ENCODE measurements around the gene SH3BP1.
"Not testable (repeated sequence)": the region's sequence is repeated elsewhere in the genome, so short reads cannot be mapped to it uniquely, and the experiment has no call there.

SH3BP1 gene

GRCh38 chr22:37690407-37690806, 50.9 kb downstream of the SH3BP1 start:
- TF ChIP-seq EZH2phosphoT487 (conservative IDR thresholded peaks at IDR 0.05; ENCODE audit: low read length), result no peak
- no peak for TF ChIP-seq CTCF (IDR thresholded peaks at IDR 0.05; ENCODE audit: insufficient read depth, low read length, poor library complexity, severe bottlenecking)
- Histone ChIP-seq H3K4me3 (ENCODE audit: insufficient read depth, low read length, poor library complexity, severe bottlenecking) (no peak overlapping the region), H3K36me3 (ENCODE audit: low read length) (0 out of 2 replicates have a peak, but pooled peaks cover 3% of the 10 kb centered on the region)

GRCh38 chr22:37690901-37691504, 51.5 kb downstream of the SH3BP1 start:
- 0 out of 2 replicates have a peak, but pooled peaks cover 3% of the 10 kb centered on the region for H3K36me3 ChIP-seq (ENCODE audit: low read length)
- H3K79me2 ChIP-seq (ENCODE audit: insufficient read depth, low read length), result peaks cover 18% of the 10 kb centered on the region
- TF ChIP-seq EZH2phosphoT487 (conservative IDR thresholded peaks at IDR 0.05; ENCODE audit: low read length) (no peak), CTCF (IDR thresholded peaks at IDR 0.05; ENCODE audit: insufficient read depth, low read length, poor library complexity, severe bottlenecking) (no peak)
- no peaks in the 10 kb centered on the region for H3K9me2 ChIP-seq (replicated peaks; ENCODE audit: insufficient read depth, low read length)
- no peaks in the 10 kb centered on the region for H4K20me1 ChIP-seq (ENCODE audit: low read depth, low read length)
- no peak overlapping the region for H3K9ac ChIP-seq (ENCODE audit: low read length)
- no peaks in the 10 kb centered on the region for H3K9me3 ChIP-seq (ENCODE audit: insufficient read depth, low read length)
- no peaks in the 10 kb centered on the region for H3F3A ChIP-seq (ENCODE audit: insufficient read depth)
- H3K4me2 ChIP-seq (ENCODE audit: low read depth, low read length, poor library complexity, severe bottlenecking), result no peak overlapping the region
- no peak overlapping the region for H3K27ac ChIP-seq (ENCODE audit: low read depth, low read length)
- no peak overlapping the region for H2AFZ ChIP-seq (ENCODE audit: low read depth, low read length, severe bottlenecking)
- H3K27me3 ChIP-seq (ENCODE audit: low read length), result no peaks in the 10 kb centered on the region
- no peak overlapping the region for H3K4me3 ChIP-seq (ENCODE audit: insufficient read depth, low read length, poor library complexity, severe bottlenecking)

More at GRCh38 chr22:37690407-37690806, 50.9 kb downstream of the SH3BP1 start:
- H3K9ac ChIP-seq (ENCODE audit: low read length), result no peak overlapping the region
- no peak overlapping the region for H2AFZ ChIP-seq (ENCODE audit: low read depth, low read length, severe bottlenecking)
- H4K20me1 ChIP-seq (ENCODE audit: low read depth, low read length), result no peaks in the 10 kb centered on the region
- no peak overlapping the region for H3K4me2 ChIP-seq (ENCODE audit: low read depth, low read length, poor library complexity, severe bottlenecking)
- peaks cover 1% of the 10 kb centered on the region for H3F3A ChIP-seq (ENCODE audit: insufficient read depth)
- H3K27ac ChIP-seq (ENCODE audit: low read depth, low read length), result no peak overlapping the region
- H3K9me3 ChIP-seq (ENCODE audit: insufficient read depth, low read length), result no peaks in the 10 kb centered on the region
- H3K27me3 ChIP-seq (ENCODE audit: low read length), result no peaks in the 10 kb centered on the region
- H3K9me2 ChIP-seq (replicated peaks; ENCODE audit: insufficient read depth, low read length), result no peaks in the 10 kb centered on the region
- peaks cover 18% of the 10 kb centered on the region for H3K79me2 ChIP-seq (ENCODE audit: insufficient read depth, low read length)

- no peak overlapping the region for H3K9ac ChIP-seq (ENCODE audit: low read length)
- TF ChIP-seq EZH2phosphoT487 (conservative IDR thresholded peaks at IDR 0.05; ENCODE audit: low read length), result no peak
- TF ChIP-seq CTCF (IDR thresholded peaks at IDR 0.05; ENCODE audit: insufficient read depth, low read length, poor library complexity, severe bottlenecking), result no peak
- H3K4me2 ChIP-seq (ENCODE audit: low read depth, low read length, poor library complexity, severe bottlenecking), result no peak overlapping the region
- no peaks in the 10 kb centered on the region for H3K9me3 ChIP-seq (ENCODE audit: insufficient read depth, low read length)
- peak overlapping the region; percentile 15 for H3K27ac ChIP-seq (ENCODE audit: low read depth, low read length)
- no peak overlapping the region for H2AFZ ChIP-seq (ENCODE audit: low read depth, low read length, severe bottlenecking)
- no peaks in the 10 kb centered on the region for H4K20me1 ChIP-seq (ENCODE audit: low read depth, low read length)
- H3K4me3 ChIP-seq (ENCODE audit: insufficient read depth, low read length, poor library complexity, severe bottlenecking), result no peak overlapping the region
- 0 out of 2 replicates have a peak, but pooled peaks cover 3% of the 10 kb centered on the region for H3K36me3 ChIP-seq (ENCODE audit: low read length)
- no peaks in the 10 kb centered on the region for H3K27me3 ChIP-seq (ENCODE audit: low read length)
- no peaks in the 10 kb centered on the region for H3K9me2 ChIP-seq (replicated peaks; ENCODE audit: insufficient read depth, low read length)
- no peaks in the 10 kb centered on the region for H3F3A ChIP-seq (ENCODE audit: insufficient read depth)
- H3K79me2 ChIP-seq (ENCODE audit: insufficient read depth, low read length), result peaks cover 6% of the 10 kb centered on the region; the same call in 1 of the 2 replicates
Measured at GRCh38 chr22:37692627-37693285, 53.3 kb downstream of the SH3BP1 start.

- not testable (repeated sequence) for H3K4me3 ChIP-seq (ENCODE audit: insufficient read depth, low read length, poor library complexity, severe bottlenecking); H3K79me2 ChIP-seq (ENCODE audit: insufficient read depth, low read length); H3K4me2 ChIP-seq (ENCODE audit: low read depth, low read length, poor library complexity, severe bottlenecking); H4K20me1 ChIP-seq (ENCODE audit: low read depth, low read length); H3F3A ChIP-seq (ENCODE audit: insufficient read depth); H3K9me2 ChIP-seq (replicated peaks; ENCODE audit: insufficient read depth, low read length); H3K9me3 ChIP-seq (ENCODE audit: insufficient read depth, low read length); H3K36me3 ChIP-seq (ENCODE audit: low read length); H3K9ac ChIP-seq (ENCODE audit: low read length); H2AFZ ChIP-seq (ENCODE audit: low read depth, low read length, severe bottlenecking); H3K27ac ChIP-seq (ENCODE audit: low read depth, low read length); H3K27me3 ChIP-seq (ENCODE audit: low read length)
Measured at GRCh38 chr22:37694131-37694530, 54.7 kb downstream of the SH3BP1 start.

- H3F3A ChIP-seq (ENCODE audit: insufficient read depth); H3K36me3 ChIP-seq (ENCODE audit: low read length); H3K9me3 ChIP-seq (ENCODE audit: insufficient read depth, low read length); H4K20me1 ChIP-seq (ENCODE audit: low read depth, low read length); H3K27me3 ChIP-seq (ENCODE audit: low read length); H3K9me2 ChIP-seq (replicated peaks; ENCODE audit: insufficient read depth, low read length); H3K79me2 ChIP-seq (ENCODE audit: insufficient read depth, low read length); H3K4me3 ChIP-seq (ENCODE audit: insufficient read depth, low read length, poor library complexity, severe bottlenecking); H3K27ac ChIP-seq (ENCODE audit: low read depth, low read length); H2AFZ ChIP-seq (ENCODE audit: low read depth, low read length, severe bottlenecking): not testable (repeated sequence)
- Histone ChIP-seq H3K9ac (ENCODE audit: low read length) (peak overlapping the region; percentile 6; the same call in 1 of the 2 replicates), H3K4me2 (ENCODE audit: low read depth, low read length, poor library complexity, severe bottlenecking) (peak overlapping the region; percentile 49)
Measured at GRCh38 chr22:37696260-37696656, 56.8 kb downstream of the SH3BP1 start.
